ENCODE measurements around the gene PDCD6IP. TPM values are rescaled to one million over a fixed set of nuclear protein-coding genes. Genes with fewer than 3 reads are reported as not detected.
"Not testable (repeated sequence)": the region's sequence is repeated elsewhere in the genome, so short reads cannot be mapped to it uniquely, and the experiment has no call there.

PDCD6IP gene
- total and polyA plus RNA-seq, 2 experiments from 2014 or later, result 45.1 to 185 TPM

GRCh38 chr3:33855884-33856546, 57.6 kb downstream of the PDCD6IP start (continued):
- TF ChIP-seq CTCF (conservative IDR thresholded peaks at IDR 0.05; ENCODE audit: low read depth in 2 of 2) (no peak), POLR2AphosphoS5 (IDR thresholded peaks at IDR 0.05; ENCODE audit: low read depth) (no peak), CREB1 (CRISPR knock-in tag; IDR thresholded peaks at IDR 0.05; ENCODE audit: low read depth) (no peak), NANOG (IDR thresholded peaks at IDR 0.05; ENCODE audit: borderline replicate concordance) (no peak), ZNF114 (CRISPR knock-in tag; IDR thresholded peaks at IDR 0.05) (no peak)
- TF ChIP-seq, protein P1, sequence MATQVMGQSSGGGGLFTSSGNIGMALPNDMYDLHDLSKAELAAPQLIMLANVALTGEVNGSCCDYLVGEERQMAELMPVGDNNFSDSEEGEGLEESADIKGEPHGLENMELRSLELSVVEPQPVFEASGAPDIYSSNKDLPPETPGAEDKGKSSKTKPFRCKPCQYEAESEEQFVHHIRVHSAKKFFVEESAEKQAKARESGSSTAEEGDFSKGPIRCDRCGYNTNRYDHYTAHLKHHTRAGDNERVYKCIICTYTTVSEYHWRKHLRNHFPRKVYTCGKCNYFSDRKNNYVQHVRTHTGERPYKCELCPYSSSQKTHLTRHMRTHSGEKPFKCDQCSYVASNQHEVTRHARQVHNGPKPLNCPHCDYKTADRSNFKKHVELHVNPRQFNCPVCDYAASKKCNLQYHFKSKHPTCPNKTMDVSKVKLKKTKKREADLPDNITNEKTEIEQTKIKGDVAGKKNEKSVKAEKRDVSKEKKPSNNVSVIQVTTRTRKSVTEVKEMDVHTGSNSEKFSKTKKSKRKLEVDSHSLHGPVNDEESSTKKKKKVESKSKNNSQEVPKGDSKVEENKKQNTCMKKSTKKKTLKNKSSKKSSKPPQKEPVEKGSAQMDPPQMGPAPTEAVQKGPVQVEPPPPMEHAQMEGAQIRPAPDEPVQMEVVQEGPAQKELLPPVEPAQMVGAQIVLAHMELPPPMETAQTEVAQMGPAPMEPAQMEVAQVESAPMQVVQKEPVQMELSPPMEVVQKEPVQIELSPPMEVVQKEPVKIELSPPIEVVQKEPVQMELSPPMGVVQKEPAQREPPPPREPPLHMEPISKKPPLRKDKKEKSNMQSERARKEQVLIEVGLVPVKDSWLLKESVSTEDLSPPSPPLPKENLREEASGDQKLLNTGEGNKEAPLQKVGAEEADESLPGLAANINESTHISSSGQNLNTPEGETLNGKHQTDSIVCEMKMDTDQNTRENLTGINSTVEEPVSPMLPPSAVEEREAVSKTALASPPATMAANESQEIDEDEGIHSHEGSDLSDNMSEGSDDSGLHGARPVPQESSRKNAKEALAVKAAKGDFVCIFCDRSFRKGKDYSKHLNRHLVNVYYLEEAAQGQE (IDR thresholded peaks at IDR 0.05; ENCODE audit: unreplicated experiment), result no peak

DNA sequence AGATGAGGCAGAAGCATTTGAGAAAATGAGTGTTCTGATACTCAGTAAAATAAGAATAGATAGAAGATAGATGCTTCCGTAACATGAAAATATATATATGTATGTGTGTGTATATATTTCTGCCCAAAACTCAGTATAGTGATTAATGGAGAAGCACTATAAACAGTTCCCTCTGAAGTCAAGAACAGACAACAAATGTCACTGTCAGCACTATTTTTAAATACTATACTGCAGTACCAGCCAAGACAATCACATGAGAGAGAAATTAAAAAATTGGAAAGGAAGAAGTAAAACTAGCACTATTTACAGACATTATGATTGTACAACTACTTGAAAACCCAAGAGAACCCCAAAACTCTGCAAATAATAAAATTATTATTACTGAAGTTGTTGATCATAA, 59.3 kb downstream of the PDCD6IP start:
- not testable (repeated sequence) for H3K4me3 Mint-ChIP-seq; H3K27me3 Mint-ChIP-seq (ENCODE audit: insufficient read depth, low read depth, poor library complexity); H3K27me3 ChIP-seq (ENCODE audit: insufficient read depth); H3F3A ChIP-seq (replicated peaks; ENCODE audit: low read depth); ATAC-seq; H3K9me2 ChIP-seq (ENCODE audit: insufficient read depth); H3K79me2 ChIP-seq (replicated peaks; ENCODE audit: insufficient read depth); H2AFZ ChIP-seq; H3K4me2 ChIP-seq; H3K27ac Mint-ChIP-seq; H3K27ac ChIP-seq (ENCODE audit: low read depth); H3K9me3 Mint-ChIP-seq; H4K20me1 ChIP-seq (replicated peaks; ENCODE audit: insufficient read depth); H3K4me3 ChIP-seq; H3K36me3 ChIP-seq (ENCODE audit: insufficient read depth); DNase-seq (ENCODE audit: low spot score)
- Mint-ChIP-seq H3K36me3 (ENCODE audit: low read depth) (peaks cover 34% of the 10 kb centered on the region), H3K4me1 (peaks cover 16% of the 10 kb centered on the region)
- H3K4me1 ChIP-seq (ENCODE audit: insufficient read depth), result peaks cover 15% of the 10 kb centered on the region; the same call in 1 of the 2 replicates

DNA sequence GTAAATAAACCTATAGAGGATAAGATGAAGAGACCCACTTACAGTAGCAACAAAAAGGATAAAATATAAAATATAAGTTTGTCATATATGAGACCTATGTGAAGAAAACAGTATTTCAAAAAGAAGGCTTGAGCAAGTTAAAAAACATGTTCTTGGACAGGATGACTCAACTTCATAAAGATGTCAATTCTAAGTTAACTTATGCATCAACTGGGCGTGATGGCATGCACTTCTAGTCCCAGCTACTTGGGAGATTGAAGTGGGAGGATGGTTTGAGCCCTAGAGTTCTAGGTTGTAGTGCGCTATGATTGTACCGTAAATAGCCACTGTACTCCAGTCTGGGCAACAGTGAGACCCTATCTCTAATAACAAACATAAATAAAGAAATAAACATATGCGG, 59.7 kb downstream of the PDCD6IP start:
- H3K4me1 Mint-ChIP-seq, result peaks cover 16% of the 10 kb centered on the region
- no peaks in the 10 kb centered on the region for H3K9me3 Mint-ChIP-seq
- Histone ChIP-seq H3K27ac (ENCODE audit: low read depth) (no peak overlapping the region), H3K4me3 (no peak overlapping the region), H3K36me3 (ENCODE audit: insufficient read depth) (peaks cover 2% of the 10 kb centered on the region; the same call in 1 of the 2 replicates), H3K4me2 (no peak overlapping the region), H4K20me1 (replicated peaks; ENCODE audit: insufficient read depth) (no peaks in the 10 kb centered on the region), H3K9me2 (ENCODE audit: insufficient read depth) (no peaks in the 10 kb centered on the region), H3K4me1 (ENCODE audit: insufficient read depth) (peaks cover 15% of the 10 kb centered on the region; the same call in 1 of the 2 replicates), H3K27me3 (ENCODE audit: insufficient read depth) (no peaks in the 10 kb centered on the region), H3K79me2 (replicated peaks; ENCODE audit: insufficient read depth) (no peaks in the 10 kb centered on the region), H3F3A (replicated peaks; ENCODE audit: low read depth) (no peaks in the 10 kb centered on the region), H2AFZ (no peak overlapping the region)
- H3K27me3 Mint-ChIP-seq (ENCODE audit: insufficient read depth, low read depth, poor library complexity), result no peaks in the 10 kb centered on the region
- no peak for TF ChIP-seq CREB1 (CRISPR knock-in tag; IDR thresholded peaks at IDR 0.05; ENCODE audit: low read depth)
- ATAC-seq (no peak), DNase-seq (ENCODE audit: low spot score) (no peak)
- peaks cover 32% of the 10 kb centered on the region for H3K36me3 Mint-ChIP-seq (ENCODE audit: low read depth)
- H3K4me3 Mint-ChIP-seq, result no peak overlapping the region
- H3K27ac Mint-ChIP-seq, result no peak overlapping the region
